GM19025 (cell line): ENCODE measurements around the gene RTBDN.

Source experiments
- ATAC-seq: cut with Tn5 transposase; IDR thresholded peaks from one replicate; pipeline ENCODE4 v1.9.1; 2021; ENCODE audit warnings: mild to moderate bottlenecking, low read depth, moderate library complexity; ENCODE audit not compliant: unreplicated experiment

RTBDN gene

DNA sequence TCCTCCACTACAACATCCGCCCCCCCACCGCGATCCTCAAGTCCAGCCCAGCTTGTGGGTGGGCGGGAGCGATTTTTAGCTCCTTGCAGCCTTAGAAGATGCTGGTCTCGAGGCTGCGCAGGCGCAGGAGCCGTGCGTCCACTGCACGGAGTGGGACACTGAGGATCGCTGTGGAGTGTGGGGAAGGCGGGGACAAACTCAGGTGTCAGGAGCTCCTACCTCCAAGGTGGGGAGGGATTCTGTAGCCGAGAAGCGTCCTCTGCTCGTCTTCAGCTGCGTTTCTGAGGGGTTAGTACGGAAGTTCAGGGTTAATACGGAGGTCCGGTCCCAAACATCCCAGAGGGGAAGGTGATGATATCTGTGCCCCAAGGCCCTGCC, at the start of gene RTBDN:
Gene RTBDN (minus strand): TSS at position 14 of the 378 bp plus-strand sequence. CDS start 4,600 bp downstream, outside the sequence.
- ATAC-seq, result no peak

DNA sequence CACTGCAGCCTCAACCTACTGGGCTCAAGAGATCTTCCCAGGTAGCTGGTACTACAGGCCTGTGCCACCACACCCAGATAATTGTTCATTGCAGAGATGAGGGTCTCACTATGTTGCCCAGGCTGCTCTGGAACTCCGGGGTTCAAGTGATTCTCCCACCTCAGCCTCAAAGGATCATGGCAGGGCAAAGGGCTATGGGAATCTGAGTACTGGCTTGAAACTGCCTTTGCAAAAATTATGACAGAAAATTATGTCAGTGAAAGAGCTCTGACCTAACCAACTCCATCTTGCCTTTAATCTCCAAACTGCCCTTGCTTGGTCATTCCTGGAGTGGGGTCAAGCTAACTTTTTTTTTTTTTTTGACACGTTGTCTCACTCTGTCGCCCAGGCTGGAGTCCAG, 48.2 kb upstream of the RTBDN start:
- no peak for ATAC-seq

DNA sequence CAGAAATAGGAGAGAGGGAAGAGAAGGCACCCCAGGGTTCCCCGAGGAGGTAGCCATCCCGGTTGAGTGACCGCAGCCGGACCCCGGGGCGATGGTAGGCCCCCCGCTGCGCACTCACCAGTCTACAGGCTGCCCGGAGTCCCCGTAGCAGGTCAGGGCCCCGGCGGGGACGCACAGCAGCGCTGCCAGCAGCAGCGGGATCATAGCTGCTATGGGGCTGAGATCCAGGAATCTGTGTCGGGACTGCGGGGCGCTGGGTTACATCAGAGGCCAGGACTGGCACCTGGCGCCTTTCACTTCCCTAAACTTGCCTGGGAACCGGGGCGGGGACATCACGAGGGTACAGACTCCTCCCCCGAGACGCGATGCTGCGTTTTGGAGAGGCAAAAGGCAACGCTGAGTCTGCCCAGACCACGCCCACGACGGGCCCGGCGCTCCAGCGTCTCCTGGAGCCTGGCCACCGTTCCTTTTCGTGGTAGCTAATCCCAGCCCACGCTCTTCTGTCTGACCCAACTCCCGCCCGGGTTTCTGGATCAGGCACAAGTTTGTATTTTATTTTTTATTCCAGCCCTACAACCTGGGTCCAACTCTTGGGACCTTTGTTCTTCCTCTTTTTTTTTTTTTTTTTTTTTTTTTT, 46.9 kb upstream of the RTBDN start, which contains the start of gene DNASE2:
Gene DNASE2 (minus strand): TSS at position 278 of the 637 bp plus-strand sequence. CDS start 74 bp downstream, at position 204.
- peak; percentile 83 for ATAC-seq

DNA sequence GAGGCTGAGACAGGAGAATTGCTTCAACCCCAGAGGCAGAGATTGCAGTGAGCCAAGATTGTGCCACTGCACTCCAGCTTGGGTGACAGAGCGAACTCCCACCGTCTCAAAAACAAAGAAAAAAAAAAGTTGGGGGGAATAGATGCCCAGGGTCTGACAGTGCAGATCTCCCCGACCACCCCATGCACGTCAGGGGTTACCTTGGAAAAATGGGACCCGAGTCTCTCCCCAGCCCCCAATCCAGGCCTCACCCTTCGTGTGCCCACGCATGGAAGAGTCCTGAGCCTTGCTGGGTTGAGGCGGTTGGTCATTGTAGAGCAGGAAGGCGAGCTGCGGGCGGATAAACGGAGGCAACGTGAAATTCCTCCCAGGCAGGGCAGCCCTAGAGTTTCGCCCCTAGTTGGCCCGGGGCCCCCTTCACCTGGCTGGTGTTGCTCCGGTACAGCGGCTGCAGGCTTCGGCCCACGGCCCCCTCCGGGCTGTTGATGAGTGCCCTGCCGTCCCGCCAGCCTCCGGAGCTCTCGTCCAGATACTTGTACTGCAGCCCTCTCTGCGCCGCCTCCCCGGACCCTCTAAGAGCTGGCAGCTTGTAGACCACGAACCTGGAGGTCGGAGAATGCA, 46.3 kb upstream of the RTBDN start:
- ATAC-seq, result no peak

DNA sequence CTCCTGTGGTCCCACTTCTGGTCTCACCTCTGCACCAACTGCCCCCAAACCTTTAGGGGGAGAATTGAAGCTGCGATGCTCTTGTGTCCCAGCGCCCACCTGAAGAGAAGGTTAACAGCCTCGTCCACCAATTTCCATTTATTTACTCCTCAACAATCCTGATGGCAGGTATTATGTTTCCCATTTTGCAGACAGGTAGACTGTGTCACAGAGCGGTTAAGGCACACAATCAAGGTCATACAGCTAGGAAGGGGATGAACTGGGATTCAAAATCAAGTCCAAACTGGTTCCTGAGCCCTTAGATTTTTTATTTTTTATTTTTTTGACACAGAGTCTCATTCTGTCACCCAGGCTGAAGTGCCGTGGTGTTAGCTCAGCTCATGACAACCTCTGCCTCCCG, 40.7 kb upstream of the RTBDN start:
- ATAC-seq, result no peak

DNA sequence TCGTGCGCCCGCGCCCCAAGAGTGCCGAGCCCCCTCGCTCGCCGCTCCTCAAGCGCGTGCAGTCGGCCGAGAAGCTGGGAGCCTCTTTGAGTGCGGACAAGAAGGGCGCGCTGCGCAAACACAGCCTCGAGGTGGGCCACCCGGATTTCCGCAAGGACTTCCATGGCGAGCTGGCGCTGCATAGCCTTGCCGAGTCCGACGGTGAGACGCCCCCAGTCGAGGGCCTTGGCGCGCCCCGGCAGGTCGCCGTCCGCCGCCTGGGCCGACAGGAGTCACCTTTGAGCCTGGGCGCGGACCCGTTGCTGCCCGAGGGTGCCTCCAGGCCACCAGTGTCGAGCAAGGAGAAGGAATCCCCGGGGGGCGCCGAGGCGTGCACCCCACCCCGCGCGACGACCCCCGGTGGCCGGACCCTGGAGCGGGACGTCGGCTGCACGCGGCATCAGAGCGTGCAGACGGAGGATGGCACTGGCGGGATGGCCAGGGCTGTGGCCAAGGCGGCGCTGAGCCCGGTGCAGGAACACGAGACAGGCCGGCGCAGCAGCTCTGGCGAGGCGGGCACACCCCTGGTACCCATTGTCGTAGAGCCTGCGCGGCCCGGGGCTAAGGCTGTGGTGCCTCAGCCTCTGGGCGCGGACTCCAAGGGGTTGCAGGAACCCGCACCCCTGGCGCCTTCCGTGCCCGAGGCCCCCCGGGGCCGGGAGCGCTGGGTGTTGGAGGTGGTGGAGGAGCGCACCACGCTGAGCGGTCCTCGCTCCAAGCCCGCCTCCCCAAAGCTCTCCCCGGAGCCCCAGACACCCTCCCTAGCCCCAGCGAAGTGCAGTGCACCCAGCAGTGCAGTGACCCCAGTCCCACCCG, 39.7 kb upstream of the RTBDN start:
- no peak for ATAC-seq

DNA sequence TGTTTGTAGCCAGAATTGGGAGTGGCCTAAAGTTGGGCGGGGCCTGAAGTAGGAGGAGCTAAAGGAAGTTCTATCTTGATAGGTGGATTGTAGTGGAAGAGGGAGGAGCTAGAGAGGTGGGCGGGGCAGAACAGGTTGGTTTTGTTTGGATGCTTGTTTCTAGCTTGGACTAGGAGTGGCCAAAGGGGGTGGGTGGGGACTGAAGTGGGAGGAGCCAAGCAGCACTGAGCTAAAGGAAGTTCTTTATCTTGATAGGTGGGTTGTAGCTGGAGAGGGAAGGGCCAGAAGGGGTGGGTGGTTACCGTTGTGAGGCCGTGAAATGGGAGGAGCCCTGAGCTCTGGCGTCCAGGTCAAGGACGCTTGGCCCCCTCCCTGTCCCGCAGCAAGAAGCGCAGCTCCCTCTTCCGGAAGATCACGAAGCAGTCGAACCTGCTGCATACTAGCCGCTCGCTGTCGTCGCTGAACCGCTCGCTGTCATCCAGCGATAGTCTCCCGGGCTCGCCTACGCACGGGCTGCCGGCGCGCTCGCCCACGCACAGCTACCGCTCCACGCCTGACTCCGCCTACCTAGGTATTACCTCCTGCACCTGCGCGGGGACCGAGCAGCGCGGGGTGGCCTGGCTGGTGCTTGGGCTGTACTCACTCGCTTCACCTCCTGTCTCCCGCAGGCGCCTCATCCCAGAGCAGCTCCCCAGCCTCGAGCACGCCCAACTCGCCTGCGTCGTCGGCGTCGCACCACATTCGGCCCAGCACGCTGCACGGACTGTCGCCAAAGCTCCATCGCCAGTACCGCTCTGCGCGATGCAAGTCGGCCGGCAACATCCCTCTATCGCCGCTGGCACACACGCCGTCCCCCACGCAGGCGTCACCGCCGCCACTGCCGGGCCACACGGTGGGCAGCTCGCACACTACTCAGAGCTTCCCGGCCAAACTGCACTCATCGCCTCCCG, 38.8 kb upstream of the RTBDN start:
- no peak for ATAC-seq

DNA sequence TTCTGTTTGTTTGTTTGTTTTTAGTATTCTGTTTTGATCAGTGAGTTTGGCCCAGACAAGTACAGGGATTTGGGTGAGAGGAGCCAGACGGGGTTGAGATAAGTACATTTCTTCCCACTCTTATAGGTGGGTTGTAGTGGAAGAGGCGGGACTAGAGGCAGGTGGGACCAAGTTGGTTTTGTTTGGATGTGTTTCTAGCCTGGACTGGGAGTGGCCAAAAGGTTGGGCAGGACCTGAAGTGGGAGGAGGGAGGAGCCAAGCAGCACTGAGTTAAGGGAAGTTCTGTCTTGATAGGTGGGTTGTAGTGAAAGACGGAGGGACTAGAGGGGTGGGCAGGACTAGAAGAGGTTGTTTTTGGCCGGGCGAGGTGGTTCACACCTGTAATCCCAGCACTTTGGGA, 37.9 kb upstream of the RTBDN start:
- ATAC-seq, result no peak

DNA sequence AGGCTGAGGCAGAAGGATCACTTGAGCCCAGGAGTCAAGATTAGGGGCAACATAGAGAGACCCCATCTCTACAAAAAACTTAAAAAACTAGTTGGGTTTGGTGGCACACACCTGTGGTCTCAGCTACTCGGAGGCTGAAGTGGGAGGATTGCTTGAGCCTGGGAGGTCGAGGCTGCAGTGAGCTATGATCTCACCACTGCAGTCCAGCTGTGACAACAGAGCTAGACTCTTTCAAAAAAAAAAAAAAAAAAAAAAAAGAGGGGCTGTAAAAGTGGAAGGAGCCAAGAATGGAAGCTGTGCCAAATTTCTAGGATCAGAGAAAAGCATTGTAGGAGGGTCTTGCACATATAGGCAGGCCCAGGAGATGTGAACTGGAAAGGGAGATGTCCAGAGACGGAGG, 37.3 kb upstream of the RTBDN start:
- ATAC-seq, result no peak

DNA sequence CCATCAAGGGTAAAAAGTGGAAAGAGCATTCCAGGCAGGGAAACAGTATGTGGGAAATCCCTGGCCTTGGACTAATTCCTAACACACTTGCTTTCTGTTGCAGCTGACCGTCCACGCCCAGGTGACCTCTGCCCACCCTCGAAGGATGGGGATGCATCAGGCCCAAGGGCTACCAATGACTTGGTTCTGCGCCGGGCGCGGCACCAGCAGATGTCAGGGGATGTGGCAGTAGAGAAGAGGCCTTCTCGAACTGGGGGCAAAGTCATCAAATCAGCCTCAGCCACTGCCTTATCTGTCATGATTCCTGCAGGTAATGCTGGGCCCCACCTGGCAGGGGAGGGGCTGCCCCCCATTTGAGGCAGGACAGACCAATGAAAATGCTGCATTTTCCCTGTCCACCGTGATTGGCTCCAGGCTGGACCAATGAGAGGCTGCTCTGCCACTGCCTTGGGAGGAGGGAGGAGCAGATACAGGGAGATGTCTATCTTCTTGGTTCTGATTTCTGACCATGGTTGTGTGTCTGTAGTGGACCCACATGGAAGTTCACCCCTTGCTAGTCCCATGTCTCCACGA, 34.2 kb upstream of the RTBDN start:
- ATAC-seq, result no peak

DNA sequence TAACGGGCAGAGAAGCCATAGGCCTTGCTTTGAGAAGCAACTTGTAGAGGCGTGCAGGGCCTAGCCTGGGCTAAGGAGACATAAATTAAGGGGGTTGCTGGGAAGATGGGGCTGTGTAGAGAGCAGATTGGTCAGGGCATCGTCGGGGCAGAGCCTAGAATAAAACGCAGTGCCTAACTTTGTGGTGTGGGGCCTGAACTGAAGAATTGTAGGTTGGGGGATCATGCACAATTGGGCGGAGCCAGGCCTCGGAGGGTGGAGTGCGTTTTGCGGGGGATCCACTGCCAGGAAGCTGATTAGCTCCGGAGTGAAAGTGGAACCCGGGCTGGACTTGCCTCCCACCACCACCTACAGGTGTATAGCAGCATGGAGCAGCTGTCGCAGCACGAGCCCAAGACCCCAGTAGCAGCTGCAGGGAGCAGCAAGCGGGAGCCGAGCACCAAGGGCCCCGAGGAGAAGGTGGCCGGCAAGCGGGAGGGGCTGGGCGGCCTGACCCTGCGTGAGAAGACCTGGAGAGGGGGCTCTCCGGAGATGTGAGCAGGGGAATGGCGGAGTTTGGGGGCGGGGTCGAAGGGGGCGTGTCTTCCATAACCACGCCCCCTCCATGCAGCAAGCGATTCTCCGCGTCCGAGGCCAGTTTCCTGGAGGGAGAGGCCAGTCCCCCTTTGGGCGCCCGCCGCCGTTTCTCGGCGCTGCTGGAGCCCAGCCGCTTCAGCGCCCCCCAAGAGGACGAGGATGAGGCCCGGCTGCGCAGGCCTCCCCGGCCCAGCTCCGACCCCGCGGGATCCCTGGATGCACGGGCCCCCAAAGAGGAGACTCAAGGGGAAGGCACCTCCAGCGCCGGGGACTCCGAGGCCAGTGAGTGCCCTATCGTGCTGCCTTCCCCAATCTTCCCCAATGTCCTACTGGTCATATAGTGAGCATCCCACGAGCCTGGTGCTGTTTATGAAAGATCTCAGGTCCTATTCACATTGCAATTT, 33.0 kb upstream of the RTBDN start:
- no peak for ATAC-seq

DNA sequence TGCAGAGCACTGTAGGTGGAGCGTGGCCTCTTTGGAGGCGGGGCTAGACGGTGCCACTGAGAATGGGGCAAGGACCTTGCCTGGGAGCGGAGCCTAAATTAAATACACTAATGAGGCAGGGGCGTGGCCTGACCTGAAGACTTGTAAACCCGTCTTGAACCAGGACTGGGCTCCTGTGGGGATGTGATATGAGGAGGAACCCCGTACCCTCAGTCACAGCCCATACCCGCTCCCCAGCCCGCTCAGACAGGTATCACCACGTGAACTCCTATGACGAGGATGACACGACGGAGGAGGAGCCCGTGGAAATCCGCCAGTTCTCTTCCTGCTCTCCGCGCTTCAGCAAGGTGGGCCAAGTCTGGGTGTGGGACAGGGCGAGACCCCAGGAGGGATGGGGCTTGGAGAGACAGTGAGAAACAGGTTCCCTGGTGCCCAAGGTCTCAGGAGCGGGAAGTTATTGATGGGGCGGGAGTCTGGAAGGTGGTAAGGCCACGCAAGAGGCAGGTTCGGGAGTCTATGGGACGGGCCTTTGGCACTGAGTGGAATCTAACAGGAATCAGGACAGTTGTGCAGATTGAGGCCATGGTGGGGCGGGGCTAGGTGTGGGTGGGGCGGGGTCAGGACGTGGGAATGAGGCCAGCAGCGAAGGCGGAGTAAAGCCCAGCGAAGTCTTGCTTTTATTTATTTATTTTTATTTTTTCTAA, 32.2 kb upstream of the RTBDN start:
- no peak for ATAC-seq

DNA sequence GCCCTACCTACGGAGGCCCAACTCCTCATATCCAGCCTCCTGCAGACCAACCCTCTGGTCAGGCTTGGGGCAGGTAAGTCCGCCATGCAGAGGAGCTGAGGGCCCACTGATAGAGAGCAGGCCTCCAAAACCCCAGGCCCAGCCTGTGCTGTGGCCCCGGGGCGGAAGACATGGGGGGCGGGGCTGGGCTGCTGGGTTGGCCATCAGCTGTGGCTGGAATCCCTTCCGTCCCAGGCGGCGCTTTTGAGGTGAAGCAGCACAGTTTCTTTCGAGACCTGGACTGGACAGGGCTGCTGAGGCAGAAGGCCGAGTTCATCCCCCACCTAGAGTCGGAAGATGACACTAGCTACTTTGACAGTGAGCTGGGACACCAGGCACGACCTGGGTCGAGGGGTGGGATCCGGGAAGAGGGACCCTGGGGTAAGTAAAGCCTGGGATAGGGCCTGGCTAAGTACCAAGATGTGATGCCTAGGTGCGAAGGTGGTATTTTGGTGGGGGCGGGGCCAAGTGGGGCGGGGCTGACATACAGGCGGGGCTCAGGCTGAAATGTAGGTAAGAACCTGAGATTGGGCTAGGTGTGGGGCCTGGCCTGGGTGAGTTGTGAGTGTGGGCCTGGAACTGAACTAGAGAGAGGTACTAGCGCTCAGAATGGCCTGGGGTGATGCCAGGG, 31.5 kb upstream of the RTBDN start:
- no peak for ATAC-seq

DNA sequence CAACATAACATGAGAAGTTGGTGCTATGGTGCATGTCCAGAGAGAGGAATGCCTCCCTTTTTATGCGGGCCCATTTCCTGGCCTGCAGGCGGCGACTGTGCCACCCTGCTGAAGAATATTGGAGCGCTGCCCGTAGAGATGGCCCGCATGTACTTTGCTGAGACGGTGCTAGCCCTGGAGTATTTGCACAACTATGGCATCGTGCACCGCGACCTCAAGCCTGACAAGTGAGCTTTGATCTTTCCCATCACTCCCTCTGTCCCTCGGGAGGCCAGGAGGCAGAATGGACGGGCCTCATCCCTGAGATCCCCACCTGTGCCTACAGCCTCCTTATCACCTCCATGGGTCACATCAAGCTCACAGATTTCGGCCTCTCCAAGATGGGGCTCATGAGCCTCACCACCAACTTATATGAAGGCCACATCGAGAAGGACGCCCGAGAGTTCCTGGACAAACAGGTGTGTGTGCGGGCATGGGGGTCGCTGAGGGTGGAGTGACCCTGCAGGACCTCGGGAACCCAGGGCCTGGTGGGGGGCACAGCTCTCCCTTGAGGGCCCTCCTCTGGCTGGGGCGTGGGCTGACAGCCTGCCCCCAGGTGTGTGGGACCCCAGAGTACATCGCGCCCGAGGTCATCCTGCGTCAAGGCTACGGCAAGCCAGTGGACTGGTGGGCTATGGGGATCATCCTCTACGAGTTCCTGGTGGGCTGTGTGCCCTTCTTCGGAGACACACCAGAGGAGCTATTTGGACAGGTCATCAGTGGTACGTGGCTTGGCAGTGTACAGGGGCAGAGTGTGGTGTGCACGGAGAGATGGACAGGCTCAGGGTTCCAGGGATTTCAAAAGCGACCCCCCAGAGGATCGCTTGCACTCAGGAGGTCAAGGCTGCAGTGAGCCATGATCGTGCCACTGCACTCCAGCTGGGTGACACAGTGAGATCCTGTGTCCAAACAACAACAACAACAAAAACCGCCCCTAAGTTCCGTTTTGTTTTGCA, 30.6 kb upstream of the RTBDN start:
- no peak for ATAC-seq

DNA sequence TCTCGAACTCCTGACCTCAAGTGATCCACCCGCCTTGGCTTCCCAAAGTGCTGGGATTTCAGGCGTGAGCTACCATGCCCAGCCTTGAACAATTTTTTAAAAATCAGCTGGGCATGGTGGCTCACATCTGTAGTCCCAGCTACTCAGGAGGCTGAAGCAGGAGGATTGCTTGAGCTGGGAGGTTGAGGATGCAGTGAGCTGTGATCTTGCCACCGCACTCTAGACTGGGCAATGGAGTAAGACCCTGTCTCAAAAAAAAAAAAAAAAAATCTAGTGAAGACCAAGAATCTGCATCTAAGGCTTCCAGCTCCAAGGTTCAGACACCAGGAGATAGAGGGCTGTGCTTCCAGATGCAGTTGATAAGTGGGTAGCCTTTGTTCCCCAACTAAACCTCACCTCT, 29.8 kb upstream of the RTBDN start:
- ATAC-seq, result no peak

DNA sequence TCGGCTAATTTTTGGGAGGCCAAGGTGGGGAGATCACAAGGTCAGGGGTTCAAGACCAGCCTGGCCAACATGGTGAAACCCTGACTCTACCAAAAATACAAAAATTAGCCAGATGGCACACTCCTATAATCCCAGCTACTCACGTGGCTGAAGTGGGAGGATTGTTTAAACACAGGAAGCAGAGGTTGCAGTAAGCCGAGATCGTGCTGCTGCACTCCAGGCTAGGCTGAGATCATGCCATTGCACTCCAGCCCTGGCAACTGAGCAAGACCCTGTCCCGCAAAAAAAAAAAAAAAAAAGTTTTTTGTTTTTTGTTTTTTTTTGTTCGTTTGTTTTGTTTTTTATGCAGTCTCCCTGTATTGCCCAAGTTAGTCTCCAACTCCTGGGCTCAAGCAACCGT, 25.2 kb upstream of the RTBDN start:
- no peak for ATAC-seq
